ENCODE data around the gene PXMP2. TPM values are rescaled to one million over a fixed set of nuclear protein-coding genes. Genes with fewer than 3 reads are reported as not detected.

The PXMP2 gene
- total RNA-seq: 10 to 100 TPM; 26.7 to 27.0 TPM
- polyA plus RNA-seq (2013, experiment 1 of 2): 19.2 TPM
- polyA plus RNA-seq (2013, experiment 2 of 2): 22.2 TPM
- long read RNA-seq, experiment 1, transcript PXMP2-201 (5 exons, 957 nt): major isoform, 11 of 18 reads
- long read RNA-seq, experiment 1, partial matches to known transcripts: 2 of 18 reads
- long read RNA-seq, experiment 1, other reads (novel, unspliced or antisense): 3 of 18 reads
- long read RNA-seq, experiment 2, transcript PXMP2-201 (5 exons, 957 nt): major isoform, 16 of 19 reads
- long read RNA-seq, experiment 2, partial matches to known transcripts: 0 of 19 reads
- long read RNA-seq, experiment 2, other reads (novel, unspliced or antisense): 3 of 19 reads
- long read RNA-seq, experiment 3, partial matches to known transcripts: 1 of 6 reads
- long read RNA-seq, experiment 3, other reads (novel, unspliced or antisense): 1 of 6 reads
- long read RNA-seq, experiment 4: 0 reads

- H3K27me3 ChIP-seq (ENCODE audit: control insufficient read depth, insufficient read depth, low read length, poor library complexity, severe bottlenecking): no peaks in the 10 kb centered on the region
- Mint-ChIP-seq H3K27ac (no peak within 1 kb of the TSS), H3K36me3 (ENCODE audit: low read depth) (peaks cover 24% of the 10 kb centered on the region), H3K27me3 (ENCODE audit: insufficient read depth) (peaks cover 9% of the 10 kb centered on the region), H3K9me3 (no peaks in the 10 kb centered on the region), H3K4me1 (peaks cover 26% of the 10 kb centered on the region), H3K4me3 (peak within 1 kb of the TSS; percentile 68)
- peak within 1 kb of the TSS; percentile 74 for H3K4me3 ChIP-seq (ENCODE audit: low read length)
- no peaks in the 10 kb centered on the region for H3K9me3 ChIP-seq (ENCODE audit: control insufficient read depth, low read length)
- peak within 1 kb of the TSS; percentile 75 for H3K9ac ChIP-seq (ENCODE audit: extremely low read depth, low read length, poor library complexity, severe bottlenecking)
- WGBS, 2 experiments (ENCODE audit: insufficient coverage in 1 of 2, insufficient read length in 1 of 2): 0% methylated on average over 32 to 134 of the region's 134 CpGs
- DNase-seq: peak; percentile 99
- no peak for TF ChIP-seq CTCF (conservative IDR thresholded peaks at IDR 0.05)
- H3K36me3 ChIP-seq (ENCODE audit: control insufficient read depth, insufficient read depth, low read length): peaks cover 25% of the 10 kb centered on the region
- H3K4me1 ChIP-seq (ENCODE audit: control insufficient read depth, insufficient read depth, low read length): peaks cover 2% of the 10 kb centered on the region
- H3K27ac ChIP-seq (ENCODE audit: low read depth, low read length): peak within 1 kb of the TSS; percentile 68
Measured at GRCh38 chr12:132687211-132688164, at the start of gene PXMP2, which contains the start of gene POLE. Gene PXMP2, plus strand, starts transcription at chr12:132687587. Its CDS starts 84 bp downstream, at chr12:132687671. Gene POLE, minus strand, starts transcription at chr12:132687342. Its CDS starts 27 bp downstream, at chr12:132687315.

- Mint-ChIP-seq H3K27me3 (ENCODE audit: insufficient read depth) (no peaks in the 10 kb centered on the region), H3K36me3 (ENCODE audit: low read depth) (peaks cover 71% of the 10 kb centered on the region), H3K4me1 (no peaks in the 10 kb centered on the region), H3K4me3 (no peak overlapping the region), H3K27ac (no peak overlapping the region), H3K9me3 (no peaks in the 10 kb centered on the region)
- DNase-seq: no peak
- H3K4me3 ChIP-seq (ENCODE audit: low read length): no peak overlapping the region
- H3K9ac ChIP-seq (ENCODE audit: extremely low read depth, low read length, poor library complexity, severe bottlenecking): no peak overlapping the region
- no peak overlapping the region for H3K27ac ChIP-seq (ENCODE audit: low read depth, low read length)
- peaks cover 88% of the 10 kb centered on the region for H3K36me3 ChIP-seq (ENCODE audit: control insufficient read depth, insufficient read depth, low read length)
- H3K4me1 ChIP-seq (ENCODE audit: control insufficient read depth, insufficient read depth, low read length): no peaks in the 10 kb centered on the region
- WGBS, 2 experiments (ENCODE audit: insufficient coverage in 1 of 2, insufficient read length in 1 of 2): 92 to 95% methylated on average over 16 to 18 of the region's 18 CpGs
- no peaks in the 10 kb centered on the region for H3K27me3 ChIP-seq (ENCODE audit: control insufficient read depth, insufficient read depth, low read length, poor library complexity, severe bottlenecking)
- H3K9me3 ChIP-seq (ENCODE audit: control insufficient read depth, low read length): no peaks in the 10 kb centered on the region
- TF ChIP-seq CTCF (conservative IDR thresholded peaks at IDR 0.05): no peak
Measured at GRCh38 chr12:132637811-132638210, 49.6 kb upstream of the PXMP2 start.
